ENCODE results near the gene RAPGEF6.
"Not testable (repeated sequence)": the region's sequence is repeated elsewhere in the genome, so short reads cannot be mapped to it uniquely, and the experiment has no call there.

Gene RAPGEF6

DNA sequence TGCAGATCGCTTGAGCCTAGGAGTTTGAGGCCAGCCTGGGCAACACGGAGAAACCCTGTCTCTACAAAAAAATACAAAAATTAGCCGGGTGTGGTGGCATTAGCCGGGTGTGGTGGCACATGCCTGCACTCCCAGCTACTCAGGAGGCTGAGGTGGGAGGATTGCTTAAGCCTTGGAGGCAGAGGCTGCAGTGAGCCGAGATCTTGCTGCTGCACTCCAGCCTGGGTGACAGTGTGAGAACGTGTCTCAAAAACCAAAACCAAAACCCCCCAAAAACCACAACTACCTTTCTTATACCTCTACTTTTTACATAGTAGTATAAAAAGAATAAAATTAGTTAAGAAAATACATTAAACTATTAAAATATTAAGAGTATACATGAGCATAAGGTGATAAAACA, 121.2 kb downstream of the RAPGEF6 start:
- TF ChIP-seq POLR2AphosphoS5 (IDR thresholded peaks at IDR 0.05; ENCODE audit: borderline replicate concordance, low read depth, low read length) (no peak), EZH2 (IDR thresholded peaks at IDR 0.05) (no peak), FOXP2 (optimal IDR thresholded peaks at IDR 0.05; ENCODE audit: control extremely low read depth, extremely low read length, insufficient read depth) (no peak)
- Histone ChIP-seq H3K36me3 (ENCODE audit: insufficient read depth, low read length) (peaks cover 9% of the 10 kb centered on the region), H3K27ac (no peak overlapping the region), H3K9ac (ENCODE audit: insufficient read length) (no peak overlapping the region), H3K9me3 (ENCODE audit: low read depth, low read length) (no peaks in the 10 kb centered on the region), H3K4me3 (no peak overlapping the region)
- no peak for DNase-seq (ENCODE audit: low read depth, low spot score)

DNA sequence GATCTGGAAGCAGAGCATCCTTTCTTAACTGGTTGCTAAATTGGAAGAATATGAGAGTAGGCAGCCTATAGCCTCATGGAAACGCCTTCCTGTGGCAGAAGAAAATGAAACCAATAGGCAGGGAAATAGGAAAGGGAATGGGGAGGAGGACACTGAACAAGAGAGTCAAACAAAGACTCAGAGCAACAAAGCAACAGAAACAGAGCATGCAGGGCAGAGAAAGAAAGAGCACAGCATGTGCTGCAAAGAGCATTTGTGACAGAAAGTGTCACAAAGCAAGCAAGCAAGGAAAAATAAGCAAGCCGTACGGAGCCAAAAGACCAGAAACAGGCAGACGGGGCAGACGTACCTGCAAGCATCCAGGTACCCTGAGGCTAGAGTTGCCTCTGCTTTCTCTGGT, 123.1 kb downstream of the RAPGEF6 start:
- TF ChIP-seq POLR2AphosphoS5 (IDR thresholded peaks at IDR 0.05; ENCODE audit: borderline replicate concordance, low read depth, low read length), result no peak
- TF ChIP-seq EZH2 (IDR thresholded peaks at IDR 0.05), result no peak
- no peak for TF ChIP-seq FOXP2 (optimal IDR thresholded peaks at IDR 0.05; ENCODE audit: control extremely low read depth, extremely low read length, insufficient read depth)
- DNase-seq (ENCODE audit: low read depth, low spot score), result no peak
- H3K36me3 ChIP-seq (ENCODE audit: insufficient read depth, low read length), result peaks cover 12% of the 10 kb centered on the region
- H3K9ac ChIP-seq (ENCODE audit: insufficient read length), result no peak overlapping the region
- no peaks in the 10 kb centered on the region for H3K9me3 ChIP-seq (ENCODE audit: low read depth, low read length)
- H3K4me3 ChIP-seq, result no peak overlapping the region
- H3K27ac ChIP-seq, result no peak overlapping the region

DNA sequence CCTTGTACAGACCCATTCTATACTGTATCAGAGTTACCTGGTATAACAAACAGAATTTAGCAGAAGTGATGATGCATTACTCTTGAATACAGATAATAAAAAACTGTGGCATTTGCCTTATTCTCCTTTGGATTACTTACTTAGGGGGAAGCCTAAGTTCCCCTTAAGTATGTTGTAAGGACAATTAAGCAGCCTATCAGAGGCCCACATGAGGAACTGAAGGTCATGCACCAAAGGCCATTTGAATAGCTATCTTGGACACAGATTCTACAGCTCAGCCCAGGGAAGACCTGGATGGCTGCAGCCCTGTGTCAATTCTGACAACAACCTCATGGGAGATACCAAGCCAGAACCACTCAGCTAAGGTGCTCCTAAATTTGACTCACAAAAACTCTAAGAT, 125.2 kb downstream of the RAPGEF6 start:
- TF ChIP-seq FOXP2 (optimal IDR thresholded peaks at IDR 0.05; ENCODE audit: control extremely low read depth, extremely low read length, insufficient read depth), result no peak
- TF ChIP-seq EZH2 (IDR thresholded peaks at IDR 0.05), result no peak
- TF ChIP-seq POLR2AphosphoS5 (IDR thresholded peaks at IDR 0.05; ENCODE audit: borderline replicate concordance, low read depth, low read length), result no peak
- Histone ChIP-seq H3K9ac (ENCODE audit: insufficient read length) (no peak overlapping the region), H3K4me3 (no peak overlapping the region)

DNA sequence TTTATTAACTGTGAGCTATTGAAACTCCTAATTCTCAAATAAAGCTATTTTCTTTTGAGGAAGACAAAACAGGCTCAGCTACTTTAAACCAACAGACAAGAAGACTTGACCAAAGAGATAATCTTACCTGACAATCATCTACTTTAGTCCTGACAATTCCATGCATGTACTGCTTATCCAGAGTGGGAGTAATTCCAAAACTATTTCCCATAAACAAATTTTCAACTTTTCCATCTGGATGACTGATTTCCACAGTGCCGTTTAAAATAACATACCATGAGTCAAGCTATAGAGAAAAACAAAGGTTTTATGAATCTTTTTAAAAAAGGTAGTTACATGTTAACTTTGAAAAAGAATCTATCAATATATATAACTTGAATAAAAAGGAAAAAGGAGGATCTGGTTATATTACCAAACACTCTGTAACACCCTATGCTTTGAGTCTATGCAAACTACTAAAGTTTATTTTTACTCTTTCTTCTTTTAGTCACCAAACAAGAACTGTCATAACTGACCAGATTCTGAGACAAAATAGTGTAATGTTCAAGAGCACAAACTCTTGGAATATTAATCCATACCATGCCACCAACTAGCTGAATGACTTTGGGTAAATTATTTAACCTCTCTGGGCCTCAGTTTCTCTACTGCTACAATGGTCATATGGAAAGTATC, 129.7 kb downstream of the RAPGEF6 start:
- Histone ChIP-seq H3K36me3 (ENCODE audit: insufficient read depth, low read length) (peaks cover 46% of the 10 kb centered on the region), H3K9me3 (ENCODE audit: low read depth, low read length) (no peaks in the 10 kb centered on the region), H3K27ac (no peak overlapping the region), H3K9ac (ENCODE audit: insufficient read length) (no peak overlapping the region), H3K4me3 (no peak overlapping the region)
- TF ChIP-seq EZH2 (IDR thresholded peaks at IDR 0.05) (no peak), POLR2AphosphoS5 (IDR thresholded peaks at IDR 0.05; ENCODE audit: borderline replicate concordance, low read depth, low read length) (no peak), FOXP2 (optimal IDR thresholded peaks at IDR 0.05; ENCODE audit: control extremely low read depth, extremely low read length, insufficient read depth) (no peak)
- DNase-seq (ENCODE audit: low read depth, low spot score), result no peak

More for the DNA sequence above, 125.2 kb downstream of the RAPGEF6 start:
- DNase-seq (ENCODE audit: low read depth, low spot score), result no peak
- H3K9me3 ChIP-seq (ENCODE audit: low read depth, low read length), result no peaks in the 10 kb centered on the region
- peaks cover 28% of the 10 kb centered on the region for H3K36me3 ChIP-seq (ENCODE audit: insufficient read depth, low read length)
- H3K27ac ChIP-seq, result no peak overlapping the region

DNA sequence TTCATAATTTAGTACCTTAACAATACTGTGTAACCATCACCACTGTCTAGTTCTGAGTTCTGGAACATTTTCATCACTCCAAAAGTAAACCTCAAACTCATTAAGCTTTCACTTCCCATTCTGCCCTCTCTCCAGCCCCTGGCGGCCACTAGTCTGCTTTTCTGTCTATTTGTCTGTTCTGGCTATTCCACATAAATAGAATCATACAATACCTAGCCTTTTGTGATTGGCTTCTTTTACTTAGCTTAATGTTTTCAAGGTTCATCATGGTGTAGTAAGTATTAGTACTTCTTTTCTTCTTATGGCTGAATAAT, 138.7 kb downstream of the RAPGEF6 start:
- H3K27ac ChIP-seq, result no peak overlapping the region
- no peak overlapping the region for H3K4me3 ChIP-seq
- TF ChIP-seq FOXP2 (optimal IDR thresholded peaks at IDR 0.05; ENCODE audit: control extremely low read depth, extremely low read length, insufficient read depth), result no peak
- TF ChIP-seq POLR2AphosphoS5 (IDR thresholded peaks at IDR 0.05; ENCODE audit: borderline replicate concordance, low read depth, low read length), result no peak
- TF ChIP-seq EZH2 (IDR thresholded peaks at IDR 0.05), result no peak
- H3K36me3 ChIP-seq (ENCODE audit: insufficient read depth, low read length), result peaks cover 50% of the 10 kb centered on the region
- H3K9me3 ChIP-seq (ENCODE audit: low read depth, low read length), result no peaks in the 10 kb centered on the region
- H3K9ac ChIP-seq (ENCODE audit: insufficient read length), result no peak overlapping the region
- DNase-seq (ENCODE audit: low read depth, low spot score), result no peak

DNA sequence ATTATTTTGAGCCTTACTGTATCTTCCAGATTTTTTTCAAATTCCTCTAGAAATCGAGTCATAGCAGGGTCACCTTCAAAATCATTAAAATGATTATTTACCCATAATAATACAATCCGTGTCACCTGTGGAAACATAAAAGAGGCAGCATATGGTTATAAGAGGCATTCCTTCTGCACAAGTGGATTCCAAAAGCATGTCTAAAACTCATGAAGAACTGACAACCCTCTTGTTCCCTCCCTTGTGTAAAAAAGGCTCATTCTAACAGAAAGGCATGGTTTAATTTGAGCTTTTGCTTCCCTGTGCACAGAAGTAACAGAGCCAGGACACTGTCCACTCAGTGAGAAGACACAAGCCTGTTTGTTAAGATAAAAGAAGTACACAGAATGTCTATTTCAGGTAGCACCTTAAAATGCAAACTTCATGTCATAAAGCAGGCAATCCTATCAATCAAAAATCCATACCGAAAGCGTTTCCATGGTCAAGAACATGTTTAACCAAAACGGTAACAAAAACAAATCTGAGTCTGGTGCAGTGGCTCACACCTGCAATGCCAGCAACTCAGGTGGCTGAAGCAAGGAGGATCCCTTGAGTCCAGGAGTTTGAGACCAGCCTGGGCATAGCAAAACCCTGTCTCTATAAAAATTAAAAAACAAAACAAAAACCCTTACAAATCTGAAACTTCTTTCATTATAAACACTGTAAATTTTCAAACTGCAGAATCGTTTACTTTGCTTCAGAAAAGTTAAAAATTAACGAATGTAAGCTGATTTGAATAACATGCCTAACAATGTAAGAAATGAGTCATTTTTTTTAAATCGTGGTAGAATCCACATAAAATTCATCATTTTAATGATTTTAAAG, 139.3 kb downstream of the RAPGEF6 start:
- no peak overlapping the region for H3K9ac ChIP-seq (ENCODE audit: insufficient read length)
- H3K9me3 ChIP-seq (ENCODE audit: low read depth, low read length), result no peaks in the 10 kb centered on the region
- H3K36me3 ChIP-seq (ENCODE audit: insufficient read depth, low read length), result peaks cover 50% of the 10 kb centered on the region
- H3K27ac ChIP-seq, result no peak overlapping the region
- H3K4me3 ChIP-seq, result no peak overlapping the region
- DNase-seq (ENCODE audit: low read depth, low spot score), result no peak
- no peak for TF ChIP-seq EZH2 (IDR thresholded peaks at IDR 0.05)
- no peak for TF ChIP-seq POLR2AphosphoS5 (IDR thresholded peaks at IDR 0.05; ENCODE audit: borderline replicate concordance, low read depth, low read length)
- no peak for TF ChIP-seq FOXP2 (optimal IDR thresholded peaks at IDR 0.05; ENCODE audit: control extremely low read depth, extremely low read length, insufficient read depth)

DNA sequence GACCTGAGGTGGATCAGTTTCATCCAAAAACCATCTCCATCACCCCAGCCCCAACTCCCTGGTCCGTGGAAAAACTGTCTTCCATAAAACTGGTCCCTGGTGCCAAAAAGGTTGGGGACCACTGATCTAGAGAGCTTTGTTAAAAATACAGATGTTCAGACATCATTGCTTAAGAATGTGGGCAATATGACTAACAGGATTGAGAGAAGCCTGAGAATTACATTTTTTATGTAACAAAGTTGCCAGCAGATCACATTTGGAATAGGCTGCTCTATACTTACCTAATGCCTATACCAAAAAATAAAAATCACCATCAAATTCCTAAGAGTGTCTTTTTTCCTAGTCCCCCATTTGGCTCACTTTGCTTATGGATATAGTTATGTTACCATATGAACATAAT, 143.3 kb downstream of the RAPGEF6 start:
- TF ChIP-seq FOXP2 (optimal IDR thresholded peaks at IDR 0.05; ENCODE audit: control extremely low read depth, extremely low read length, insufficient read depth) (no peak), POLR2AphosphoS5 (IDR thresholded peaks at IDR 0.05; ENCODE audit: borderline replicate concordance, low read depth, low read length) (no peak), EZH2 (IDR thresholded peaks at IDR 0.05) (no peak)
- no peak for DNase-seq (ENCODE audit: low read depth, low spot score)
- no peaks in the 10 kb centered on the region for H3K9me3 ChIP-seq (ENCODE audit: low read depth, low read length)
- no peak overlapping the region for H3K27ac ChIP-seq
- no peak overlapping the region for H3K9ac ChIP-seq (ENCODE audit: insufficient read length)
- peaks cover 56% of the 10 kb centered on the region for H3K36me3 ChIP-seq (ENCODE audit: insufficient read depth, low read length)
- H3K4me3 ChIP-seq, result no peak overlapping the region

DNA sequence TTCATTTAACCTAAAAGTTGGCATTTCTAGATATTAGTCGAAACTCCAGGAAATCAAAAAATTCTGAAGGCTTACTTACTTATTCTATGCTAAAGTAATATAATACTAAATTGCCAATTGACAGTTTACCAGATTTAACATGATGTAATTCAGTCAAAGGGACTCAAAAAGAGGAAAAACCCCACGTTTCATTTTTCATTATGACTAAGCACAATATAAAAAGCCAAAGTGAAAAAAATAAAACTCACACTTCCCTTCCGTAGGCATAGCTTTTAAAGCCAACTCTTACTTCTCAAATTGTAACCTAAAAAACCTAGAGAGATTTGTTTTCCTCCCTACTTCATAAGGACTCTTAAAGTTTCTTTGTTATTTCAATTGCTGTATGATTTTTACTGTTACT, 146.6 kb downstream of the RAPGEF6 start:
- H3K36me3 ChIP-seq (ENCODE audit: insufficient read depth, low read length), result peaks cover 39% of the 10 kb centered on the region
- H3K9ac ChIP-seq (ENCODE audit: insufficient read length), result no peak overlapping the region
- no peak overlapping the region for H3K27ac ChIP-seq
- no peaks in the 10 kb centered on the region for H3K9me3 ChIP-seq (ENCODE audit: low read depth, low read length)
- TF ChIP-seq POLR2AphosphoS5 (IDR thresholded peaks at IDR 0.05; ENCODE audit: borderline replicate concordance, low read depth, low read length) (no peak), EZH2 (IDR thresholded peaks at IDR 0.05) (no peak), FOXP2 (optimal IDR thresholded peaks at IDR 0.05; ENCODE audit: control extremely low read depth, extremely low read length, insufficient read depth) (no peak)
- no peak for DNase-seq (ENCODE audit: low read depth, low spot score)
- H3K4me3 ChIP-seq, result no peak overlapping the region

DNA sequence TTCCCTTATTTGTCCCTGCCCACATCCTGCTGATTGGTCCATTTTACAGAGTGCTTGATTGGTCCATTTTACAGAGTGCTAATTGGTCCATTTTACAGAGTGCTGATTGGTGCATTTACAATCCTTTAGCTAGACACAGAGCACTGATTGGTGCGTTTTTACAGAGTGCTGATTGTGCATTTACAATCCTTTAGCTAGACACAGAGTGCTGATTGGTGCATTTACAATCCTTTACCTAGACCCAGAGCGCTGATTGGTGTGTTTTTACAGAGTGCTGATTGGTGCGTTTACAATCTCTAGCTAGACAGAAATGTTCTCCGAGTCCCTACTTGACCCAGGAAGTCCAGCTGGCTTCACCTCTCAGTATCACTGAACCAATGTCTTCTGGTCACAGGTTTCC, 147.7 kb downstream of the RAPGEF6 start:
- peaks cover 42% of the 10 kb centered on the region for H3K36me3 ChIP-seq (ENCODE audit: insufficient read depth, low read length)
- H3K9ac ChIP-seq (ENCODE audit: insufficient read length); H3K9me3 ChIP-seq (ENCODE audit: low read depth, low read length); DNase-seq (ENCODE audit: low read depth, low spot score); H3K4me3 ChIP-seq; H3K27ac ChIP-seq: not testable (repeated sequence)

All from SK-N-MC (cell line).